Trophoblast cell (in vitro differentiated cells and primary cell): ENCODE data around the gene NUDT8.

ENCODE experiments used
- DNase-seq, 2 donors: peaks; one replicate each; pipeline ENCODE4 v3.0.0-alpha.2; 2016
- H2AFZ ChIP-seq: 2 replicates; pipeline ENCODE4 v1.6.1; 2013; ENCODE audit warnings: low read length, moderate library complexity, mild to moderate bottlenecking; ENCODE audit not compliant: insufficient read depth, poor library complexity
- H2AK5ac ChIP-seq: 2 replicates; pipeline ENCODE4 v1.6.1; 2013; ENCODE audit warnings: mild to moderate bottlenecking, low read length
- H2BK120ac ChIP-seq: 2 replicates; pipeline ENCODE4 v1.6.1; 2013; ENCODE audit warnings: low read length, mild to moderate bottlenecking, moderate library complexity; ENCODE audit not compliant: insufficient read depth, poor library complexity
- H2BK12ac ChIP-seq: 2 replicates; pipeline ENCODE4 v1.6.1; 2013; ENCODE audit warnings: mild to moderate bottlenecking, low read length, moderate library complexity
- H2BK5ac ChIP-seq: 2 replicates; pipeline ENCODE4 v1.6.1; 2013; ENCODE audit warnings: low read length, low read depth, moderate library complexity, mild to moderate bottlenecking; ENCODE audit not compliant: poor library complexity
- H3K14ac ChIP-seq: 2 replicates; pipeline ENCODE4 v1.6.1; 2013; ENCODE audit warnings: mild to moderate bottlenecking, low read length
- H3K18ac ChIP-seq: 2 replicates; pipeline ENCODE4 v1.6.1; 2013; ENCODE audit warnings: mild to moderate bottlenecking, low read length
- H3K23ac ChIP-seq: 2 replicates; pipeline ENCODE4 v1.6.1; 2013; ENCODE audit warnings: low read length
- H3K27ac ChIP-seq: 2 replicates; pipeline ENCODE4 v1.5.1; 2013; ENCODE audit warnings: low read depth, mild to moderate bottlenecking, inconsistent platforms, low read length, moderate library complexity
- H3K27me3 ChIP-seq: 2 replicates; pipeline ENCODE4 v1.6.1; 2013; ENCODE audit warnings: inconsistent platforms, mild to moderate bottlenecking, low read length, moderate library complexity; ENCODE audit not compliant: insufficient read depth
- H3K36me3 ChIP-seq, 2 experiments: 1 replicate in 1 of 2; 2 replicates in 1 of 2; pipeline ENCODE4 v1.6.1; 2013; ENCODE audit warnings: low read length in 2 of 2, mild to moderate bottlenecking in 2 of 2, moderate library complexity in 1 of 2; ENCODE audit not compliant: insufficient read depth in 2 of 2, control insufficient read depth in 1 of 2
- H3K4ac ChIP-seq: 2 replicates; pipeline ENCODE4 v1.6.1; 2013; ENCODE audit warnings: low read depth, mild to moderate bottlenecking, low read length, moderate library complexity
- H3K4me1 ChIP-seq, 2 experiments: 1 replicate in 1 of 2; 2 replicates in 1 of 2; pipeline ENCODE4 v1.6.1; 2013; ENCODE audit warnings: low read length in 2 of 2, mild to moderate bottlenecking in 2 of 2, moderate library complexity in 1 of 2; ENCODE audit not compliant: insufficient read depth in 2 of 2, control insufficient read depth in 1 of 2
- H3K4me2 ChIP-seq: 2 replicates; pipeline ENCODE4 v1.6.1; 2013; ENCODE audit warnings: inconsistent platforms, mild to moderate bottlenecking, low read length, moderate library complexity
- H3K4me3 ChIP-seq: 2 replicates; pipeline ENCODE4 v1.5.1; 2013; ENCODE audit warnings: mild to moderate bottlenecking, low read depth, low read length, inconsistent platforms
- H3K79me1 ChIP-seq: one replicate; pipeline ENCODE4 v1.6.1; 2013; ENCODE audit warnings: low read length
- H3K79me2 ChIP-seq: 2 replicates; pipeline ENCODE4 v1.6.1; 2013; ENCODE audit warnings: low read length, mild to moderate bottlenecking; ENCODE audit not compliant: control insufficient read depth, insufficient read depth, poor library complexity
- H3K9ac ChIP-seq: 2 replicates; pipeline ENCODE4 v1.6.1; 2013; ENCODE audit warnings: mild to moderate bottlenecking, low read length
- H3K9me3 ChIP-seq: 2 replicates; pipeline ENCODE4 v1.6.1; 2013; ENCODE audit warnings: low read depth, mild to moderate bottlenecking, control low read depth, inconsistent platforms, low read length; ENCODE audit not compliant: insufficient read depth
- H4K12ac ChIP-seq: 2 replicates; pipeline ENCODE4 v1.6.1; 2013; ENCODE audit warnings: low read depth, mild to moderate bottlenecking, low read length, moderate library complexity
- H4K8ac ChIP-seq: 2 replicates; pipeline ENCODE4 v1.6.1; 2013; ENCODE audit warnings: low read depth, mild to moderate bottlenecking, low read length, moderate library complexity
- H4K91ac ChIP-seq: one replicate; pipeline ENCODE4 v1.6.1; 2013; ENCODE audit warnings: low read depth, mild to moderate bottlenecking, low read length, moderate library complexity
- WGBS: extraction: QIAGEN DNeasy Blood & Tissue Kit; methylation state at CpG from one replicate; pipeline ENCODE4 v1.1.7; 2013; ENCODE audit warnings: missing lambda C conversion rate; ENCODE audit not compliant: insufficient read length, insufficient coverage; ENCODE audit errors: extremely low coverage; 5-methylcytosine and 5-hydroxymethylcytosine counted together

Gene NUDT8

DNA sequence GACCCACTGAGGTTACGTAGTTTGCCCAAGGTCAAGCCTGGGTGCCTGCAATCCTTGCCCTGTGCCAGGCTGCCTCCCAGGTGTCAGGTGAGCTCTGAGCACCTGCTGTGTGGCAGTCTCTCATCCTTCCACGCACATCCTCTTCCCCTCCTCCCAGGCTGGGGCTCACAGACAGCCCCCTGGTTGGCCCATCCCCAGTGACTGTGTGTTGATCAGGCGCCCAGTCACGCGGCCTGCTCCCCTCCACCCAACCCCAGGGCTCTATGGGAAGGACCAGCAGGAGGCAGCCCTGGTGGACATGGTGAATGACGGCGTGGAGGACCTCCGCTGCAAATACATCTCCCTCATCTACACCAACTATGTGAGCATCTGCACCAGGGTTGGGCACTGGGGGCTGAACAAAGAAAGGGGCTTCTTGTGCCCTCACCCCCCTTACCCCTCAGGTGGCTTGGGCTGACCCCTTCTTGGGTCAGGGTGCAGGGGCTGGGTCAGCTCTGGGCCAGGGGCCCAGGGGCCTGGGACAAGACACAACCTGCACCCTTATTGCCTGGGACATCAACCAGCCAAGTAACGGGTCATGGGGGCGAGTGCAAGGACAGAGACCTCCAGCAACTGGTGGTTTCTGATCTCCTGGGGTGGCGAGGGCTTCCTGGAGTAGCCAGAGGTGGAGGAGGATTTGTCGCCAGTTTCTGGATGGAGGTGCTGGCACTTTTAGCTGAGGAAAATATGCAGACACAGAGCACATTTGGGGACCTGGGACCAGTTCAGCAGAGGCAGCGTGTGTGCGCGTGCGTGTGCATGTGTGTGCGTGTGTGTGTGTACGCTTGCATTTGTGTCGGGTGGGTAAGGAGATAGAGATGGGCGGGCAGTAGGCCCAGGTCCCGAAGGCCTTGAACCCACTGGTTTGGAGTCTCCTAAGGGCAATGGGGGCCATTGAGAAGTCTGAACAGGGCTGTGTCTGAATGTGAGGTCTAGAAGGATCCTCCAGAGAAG is 44.6 kb downstream of the NUDT8 start:
- H2AFZ ChIP-seq, result no peak overlapping the region
- peaks cover 23 to 27% of the 10 kb centered on the region in 2 experiments for H3K4me1 ChIP-seq
- H3K9ac ChIP-seq, result peak overlapping the region; percentile 94
- H2AK5ac ChIP-seq, result no peak overlapping the region
- H3K23ac ChIP-seq, result no peak overlapping the region
- peak overlapping the region; percentile 75 for H3K14ac ChIP-seq
- no peak overlapping the region for H2BK5ac ChIP-seq
- H3K4me2 ChIP-seq, result peak overlapping the region; percentile 63
- no CpG with 5 or more reads among the region's 21 CpGs for WGBS
- H3K27ac ChIP-seq, result no peak overlapping the region
- H3K79me2 ChIP-seq, result peaks cover 19% of the 10 kb centered on the region
- peaks cover 10% of the 10 kb centered on the region for H3K79me1 ChIP-seq
- H3K4ac ChIP-seq, result peak overlapping the region; percentile 93
- H3K27me3 ChIP-seq, result no peaks in the 10 kb centered on the region
- H3K9me3 ChIP-seq, result peaks cover 4% of the 10 kb centered on the region
- no peak overlapping the region for H4K8ac ChIP-seq
- H2BK12ac ChIP-seq, result no peak overlapping the region
- no peak overlapping the region for H4K91ac ChIP-seq
- peak overlapping the region; percentile 91 for H3K4me3 ChIP-seq
- peak overlapping the region; percentile 81 for H3K18ac ChIP-seq
- H3K36me3 ChIP-seq, result peaks cover 28 to 32% of the 10 kb centered on the region in 2 experiments
- H2BK120ac ChIP-seq, result peak overlapping the region; percentile 4
- no peak overlapping the region for H4K12ac ChIP-seq
- DNase-seq, result no peak

DNA sequence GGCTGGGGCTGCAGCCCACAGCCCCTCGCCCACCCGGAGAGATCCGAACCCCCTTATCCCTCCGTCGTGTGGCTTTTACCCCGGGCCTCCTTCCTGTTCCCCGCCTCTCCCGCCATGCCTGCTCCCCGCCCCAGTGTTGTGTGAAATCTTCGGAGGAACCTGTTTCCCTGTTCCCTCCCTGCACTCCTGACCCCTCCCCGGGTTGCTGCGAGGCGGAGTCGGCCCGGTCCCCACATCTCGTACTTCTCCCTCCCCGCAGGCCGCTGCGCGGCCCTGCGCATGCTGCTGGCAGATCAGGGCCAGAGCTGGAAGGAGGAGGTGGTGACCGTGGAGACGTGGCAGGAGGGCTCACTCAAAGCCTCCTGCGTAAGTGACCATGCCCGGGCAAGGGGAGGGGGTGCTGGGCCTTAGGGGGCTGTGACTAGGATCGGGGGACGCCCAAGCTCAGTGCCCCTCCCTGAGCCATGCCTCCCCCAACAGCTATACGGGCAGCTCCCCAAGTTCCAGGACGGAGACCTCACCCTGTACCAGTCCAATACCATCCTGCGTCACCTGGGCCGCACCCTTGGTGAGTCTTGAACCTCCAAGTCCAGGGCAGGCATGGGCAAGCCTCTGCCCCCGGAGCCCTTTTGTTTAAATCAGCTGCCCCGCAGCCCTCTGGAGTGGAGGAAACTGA is 45.4 kb downstream of the NUDT8 start:
- Histone ChIP-seq H2AK5ac (peak overlapping the region; percentile 69), H3K4ac (peak overlapping the region; percentile 93), H2BK5ac (peak overlapping the region; percentile 81), H3K79me1 (peaks cover 10% of the 10 kb centered on the region), H3K27ac (peak overlapping the region; percentile 84), H2AFZ (no peak overlapping the region), H3K9me3 (peaks cover 4% of the 10 kb centered on the region), H3K18ac (peak overlapping the region; percentile 81), H3K4me2 (peak overlapping the region; percentile 63), H3K36me3 (peaks cover 28 to 32% of the 10 kb centered on the region in 2 experiments), H2BK12ac (no peak overlapping the region), H3K79me2 (peaks cover 19% of the 10 kb centered on the region), H4K12ac (peak overlapping the region; percentile 72), H2BK120ac (peak overlapping the region; percentile 4), H3K23ac (no peak overlapping the region), H3K27me3 (no peaks in the 10 kb centered on the region), H3K4me3 (peak overlapping the region; percentile 91), H3K9ac (peak overlapping the region; percentile 94), H3K4me1 (peaks cover 23 to 27% of the 10 kb centered on the region in 2 experiments), H3K14ac (peak overlapping the region; percentile 75), H4K8ac (peak overlapping the region; percentile 85), H4K91ac (peak overlapping the region; percentile 87)
- DNase-seq, result peak; percentile 60 to 75
- no CpG with 5 or more reads among the region's 33 CpGs for WGBS

DNA sequence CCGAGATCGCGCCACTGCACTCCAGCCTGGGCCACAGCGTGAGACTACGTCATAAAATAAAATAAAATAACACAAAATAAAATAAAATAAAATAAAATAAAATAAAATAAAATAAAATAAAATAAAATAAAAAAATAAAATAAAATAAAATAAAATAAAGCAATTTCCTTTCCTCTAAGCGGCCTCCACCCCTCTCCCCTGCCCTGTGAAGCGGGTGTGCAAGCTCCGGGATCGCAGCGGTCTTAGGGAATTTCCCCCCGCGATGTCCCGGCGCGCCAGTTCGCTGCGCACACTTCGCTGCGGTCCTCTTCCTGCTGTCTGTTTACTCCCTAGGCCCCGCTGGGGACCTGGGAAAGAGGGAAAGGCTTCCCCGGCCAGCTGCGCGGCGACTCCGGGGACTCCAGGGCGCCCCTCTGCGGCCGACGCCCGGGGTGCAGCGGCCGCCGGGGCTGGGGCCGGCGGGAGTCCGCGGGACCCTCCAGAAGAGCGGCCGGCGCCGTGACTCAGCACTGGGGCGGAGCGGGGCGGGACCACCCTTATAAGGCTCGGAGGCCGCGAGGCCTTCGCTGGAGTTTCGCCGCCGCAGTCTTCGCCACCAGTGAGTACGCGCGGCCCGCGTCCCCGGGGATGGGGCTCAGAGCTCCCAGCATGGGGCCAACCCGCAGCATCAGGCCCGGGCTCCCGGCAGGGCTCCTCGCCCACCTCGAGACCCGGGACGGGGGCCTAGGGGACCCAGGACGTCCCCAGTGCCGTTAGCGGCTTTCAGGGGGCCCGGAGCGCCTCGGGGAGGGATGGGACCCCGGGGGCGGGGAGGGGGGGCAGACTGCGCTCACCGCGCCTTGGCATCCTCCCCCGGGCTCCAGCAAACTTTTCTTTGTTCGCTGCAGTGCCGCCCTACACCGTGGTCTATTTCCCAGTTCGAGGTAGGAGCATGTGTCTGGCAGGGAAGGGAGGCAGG is 46.2 kb downstream of the NUDT8 start, which contains the start of gene GSTP1:
TSS of gene GSTP1 (plus strand) at position 566 of the 958 bp plus-strand sequence. CDS start at position 598, 32 bp downstream.
- Histone ChIP-seq H3K14ac (peak within 1 kb of the TSS; percentile 94), H3K79me2 (peaks cover 19% of the 10 kb centered on the region), H3K27ac (peak within 1 kb of the TSS; percentile 84), H2BK120ac (peak within 1 kb of the TSS; percentile 75), H4K8ac (peak within 1 kb of the TSS; percentile 85), H4K12ac (peak within 1 kb of the TSS; percentile 72), H3K9me3 (peaks cover 4% of the 10 kb centered on the region), H3K79me1 (peaks cover 10% of the 10 kb centered on the region), H3K18ac (peak within 1 kb of the TSS; percentile 81), H3K4me1 (peaks cover 23 to 27% of the 10 kb centered on the region in 2 experiments), H3K9ac (peak within 1 kb of the TSS; percentile 94), H4K91ac (peak within 1 kb of the TSS; percentile 87), H3K27me3 (no peaks in the 10 kb centered on the region), H3K23ac (no peak within 1 kb of the TSS), H2AK5ac (peak within 1 kb of the TSS; percentile 69), H2BK12ac (no peak within 1 kb of the TSS), H2AFZ (no peak within 1 kb of the TSS), H3K36me3 (peaks cover 28 to 29% of the 10 kb centered on the region in 2 experiments), H2BK5ac (peak within 1 kb of the TSS; percentile 81), H3K4me3 (peak within 1 kb of the TSS; percentile 91), H3K4me2 (peak within 1 kb of the TSS; percentile 63), H3K4ac (peak within 1 kb of the TSS; percentile 93)
- DNase-seq, result peak; percentile 87 to 95
- WGBS, result no CpG with 5 or more reads among the region's 81 CpGs
